HepG2 (cell line): ENCODE measurements around the gene GFRA3. TPM values are rescaled to one million over a fixed set of nuclear protein-coding genes. Genes with fewer than 3 reads are reported as not detected.
A peak's percentile ranks its signal among the peaks of the same experiment; 100 is the strongest.

Experiments used
- AGO1 ChIP-seq: fragments of 200-400 bp; formaldehyde crosslinking; IDR thresholded peaks from 2 replicates; pipeline ENCODE4 v1.6.1; 2017; ENCODE audit warnings: mild to moderate bottlenecking, low read depth, low read length, moderate library complexity; ENCODE audit not compliant: poor library complexity, severe bottlenecking
- CEBPB ChIP-seq: IDR thresholded peaks from 2 replicates; pipeline ENCODE4 v1.6.1; 2011; ENCODE audit warnings: low read depth, low read length, improper control_type of control experiment, borderline replicate concordance
- EZH2 ChIP-seq: conservative IDR thresholded peaks from 2 replicates; pipeline ENCODE4 v1.6.1; 2012; ENCODE audit warnings: mild to moderate bottlenecking, low read depth, low read length, moderate library complexity
- FOXP1 ChIP-seq, 2 experiments: fragments of 450-650 bp in 1 of 2; IDR thresholded peaks; 2 replicates each; pipeline ENCODE4 v1.6.1; 2017 to 2018; ENCODE audit warnings: antibody characterized with exemption in 1 of 2
- GTF2F1 ChIP-seq: fragments of 150-350 bp; IDR thresholded peaks from 2 replicates; pipeline ENCODE4 v1.6.1; 2014; ENCODE audit warnings: low read length
- HNRNPK ChIP-seq: fragments of 200-400 bp; formaldehyde crosslinking; IDR thresholded peaks from 2 replicates; pipeline ENCODE4 v1.6.1; 2018; ENCODE audit warnings: low read length, low read depth, moderate library complexity, mild to moderate bottlenecking; ENCODE audit not compliant: poor library complexity, severe bottlenecking
- KDM5B ChIP-seq: sonication (generic); formaldehyde crosslinking; IDR thresholded peaks from 2 replicates; pipeline ENCODE4 v1.4.0; 2020; ENCODE audit warnings: missing genetic modification reagents, mild to moderate bottlenecking, borderline replicate concordance
- SMARCC2 ChIP-seq: fragments of 450-650 bp; IDR thresholded peaks from 2 replicates; pipeline ENCODE4 v1.6.1; 2017; ENCODE audit warnings: antibody characterized with exemption, mild to moderate bottlenecking
- SOX6 ChIP-seq, 2 experiments: fragments of 450-650 bp in 1 of 2; sonication (generic) in 1 of 2; formaldehyde crosslinking in 1 of 2; IDR thresholded peaks; 2 replicates each; pipeline versions ENCODE4 v1.4.0 to v1.6.1; 2017 to 2020; ENCODE audit warnings: antibody characterized with exemption in 1 of 2, mild to moderate bottlenecking in 1 of 2, missing genetic modification reagents in 1 of 2
- ZNF256 ChIP-seq: sonication (generic); formaldehyde crosslinking; conservative IDR thresholded peaks from 2 replicates; pipeline ENCODE4 v1.4.0; 2020; ENCODE audit warnings: missing genetic modification reagents
- ZNF3 ChIP-seq: IDR thresholded peaks from 2 replicates; pipeline ENCODE4 v1.7.0; 2017; ENCODE audit warnings: inconsistent platforms
- ZNF354B ChIP-seq: sonication (generic); formaldehyde crosslinking; IDR thresholded peaks from 2 replicates; pipeline ENCODE4 v1.8.0; 2022; ENCODE audit warnings: mild to moderate bottlenecking, missing genetic modification reagents
- ZNF724P ChIP-seq: sonication (generic); formaldehyde crosslinking; IDR thresholded peaks from 2 replicates; pipeline ENCODE4 v1.8.0; 2022; ENCODE audit warnings: missing genetic modification reagents, borderline replicate concordance
- ZNF792 ChIP-seq: IDR thresholded peaks from 2 replicates; pipeline ENCODE4 v1.6.1; 2016
- polyA plus RNA-seq, 8 experiments: library from polyadenylated mRNA; depleted of rRNA in 3 of 8; stranded (reverse) in 7 of 8; unstranded in 1 of 8; fragments of >200 nt; fragmentation: Illumina TruSeq in 4 of 8; extraction: Trizol in 4 of 8; gene quantifications; 2 replicates each; pipeline versions ENCODE4 v1.2.1 to v1.2.3, GENCODE V29; 2011 to 2016; ENCODE audit warnings: low read depth in 4 of 8, missing spikeins in 1 of 8, mixed read lengths in 1 of 8; ENCODE audit not compliant: insufficient read depth in 1 of 8
- total RNA-seq, 5 experiments: library from RNA; depleted of rRNA; stranded (reverse); fragments of >200 nt; fragmentation: Illumina TruSeq; extraction: Trizol; gene quantifications; 2 replicates each; pipeline ENCODE4 v1.2.3, GENCODE V29; 2016; ENCODE audit warnings: low read depth in 1 of 5
- TF ChIP-seq, protein P1 (sequence below): IDR thresholded peaks from 2 replicates; pipeline ENCODE4 v1.6.1; 2016; ENCODE audit warnings: low read depth, missing genetic modification reagents, missing compliant biosample characterization
- TF ChIP-seq, protein P2 (sequence below): sonication (generic); formaldehyde crosslinking; IDR thresholded peaks from 2 replicates; pipeline ENCODE4 v1.8.1; 2023; ENCODE audit warnings: mild to moderate bottlenecking, moderate library complexity, missing genetic modification reagents
- TF ChIP-seq, protein P3 (sequence below): sonication (generic); formaldehyde crosslinking; IDR thresholded peaks from 2 replicates; pipeline ENCODE4 v1.4.0; 2020; ENCODE audit warnings: missing genetic modification reagents

GFRA3 gene
- total and polyA plus RNA-seq, 2 of the 13 experiments (the other 11 are each of a cell fraction or from before 2014, with no cell fraction given): 0.27 to 0.30 TPM

DNA sequence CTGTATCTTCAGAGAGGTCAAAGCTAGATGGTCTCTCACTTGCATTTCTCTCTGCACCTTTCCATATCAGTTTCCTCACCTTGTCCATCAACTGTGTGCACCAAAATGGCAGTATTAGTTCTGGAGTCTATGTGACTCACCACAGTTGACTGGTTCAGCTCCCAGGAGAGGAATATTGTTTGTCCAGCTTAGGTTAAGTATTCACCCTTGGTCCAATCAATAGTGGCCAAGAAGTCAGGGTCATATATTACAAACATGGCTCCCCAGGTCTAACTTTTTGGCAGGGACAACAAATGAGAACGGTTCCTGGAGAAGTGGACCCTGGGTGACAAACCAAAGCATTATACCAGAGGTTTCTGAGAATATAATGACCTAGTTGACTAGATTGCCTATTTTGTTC is 36.4 kb downstream of the GFRA3 start (continued):
- no peak for TF ChIP-seq ZNF792 (CRISPR knock-in tag)
- TF ChIP-seq GTF2F1: no peak
- no peak for TF ChIP-seq KDM5B (CRISPR knock-in tag)
- TF ChIP-seq CEBPB: no peak
- no peak for TF ChIP-seq HNRNPK
- no peak for TF ChIP-seq ZNF3
- TF ChIP-seq, protein P1, sequence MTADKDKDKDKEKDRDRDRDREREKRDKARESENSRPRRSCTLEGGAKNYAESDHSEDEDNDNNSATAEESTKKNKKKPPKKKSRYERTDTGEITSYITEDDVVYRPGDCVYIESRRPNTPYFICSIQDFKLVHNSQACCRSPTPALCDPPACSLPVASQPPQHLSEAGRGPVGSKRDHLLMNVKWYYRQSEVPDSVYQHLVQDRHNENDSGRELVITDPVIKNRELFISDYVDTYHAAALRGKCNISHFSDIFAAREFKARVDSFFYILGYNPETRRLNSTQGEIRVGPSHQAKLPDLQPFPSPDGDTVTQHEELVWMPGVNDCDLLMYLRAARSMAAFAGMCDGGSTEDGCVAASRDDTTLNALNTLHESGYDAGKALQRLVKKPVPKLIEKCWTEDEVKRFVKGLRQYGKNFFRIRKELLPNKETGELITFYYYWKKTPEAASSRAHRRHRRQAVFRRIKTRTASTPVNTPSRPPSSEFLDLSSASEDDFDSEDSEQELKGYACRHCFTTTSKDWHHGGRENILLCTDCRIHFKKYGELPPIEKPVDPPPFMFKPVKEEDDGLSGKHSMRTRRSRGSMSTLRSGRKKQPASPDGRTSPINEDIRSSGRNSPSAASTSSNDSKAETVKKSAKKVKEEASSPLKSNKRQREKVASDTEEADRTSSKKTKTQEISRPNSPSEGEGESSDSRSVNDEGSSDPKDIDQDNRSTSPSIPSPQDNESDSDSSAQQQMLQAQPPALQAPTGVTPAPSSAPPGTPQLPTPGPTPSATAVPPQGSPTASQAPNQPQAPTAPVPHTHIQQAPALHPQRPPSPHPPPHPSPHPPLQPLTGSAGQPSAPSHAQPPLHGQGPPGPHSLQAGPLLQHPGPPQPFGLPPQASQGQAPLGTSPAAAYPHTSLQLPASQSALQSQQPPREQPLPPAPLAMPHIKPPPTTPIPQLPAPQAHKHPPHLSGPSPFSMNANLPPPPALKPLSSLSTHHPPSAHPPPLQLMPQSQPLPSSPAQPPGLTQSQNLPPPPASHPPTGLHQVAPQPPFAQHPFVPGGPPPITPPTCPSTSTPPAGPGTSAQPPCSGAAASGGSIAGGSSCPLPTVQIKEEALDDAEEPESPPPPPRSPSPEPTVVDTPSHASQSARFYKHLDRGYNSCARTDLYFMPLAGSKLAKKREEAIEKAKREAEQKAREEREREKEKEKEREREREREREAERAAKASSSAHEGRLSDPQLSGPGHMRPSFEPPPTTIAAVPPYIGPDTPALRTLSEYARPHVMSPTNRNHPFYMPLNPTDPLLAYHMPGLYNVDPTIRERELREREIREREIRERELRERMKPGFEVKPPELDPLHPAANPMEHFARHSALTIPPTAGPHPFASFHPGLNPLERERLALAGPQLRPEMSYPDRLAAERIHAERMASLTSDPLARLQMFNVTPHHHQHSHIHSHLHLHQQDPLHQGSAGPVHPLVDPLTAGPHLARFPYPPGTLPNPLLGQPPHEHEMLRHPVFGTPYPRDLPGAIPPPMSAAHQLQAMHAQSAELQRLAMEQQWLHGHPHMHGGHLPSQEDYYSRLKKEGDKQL (CRISPR knock-in tag): no peak
- TF ChIP-seq EZH2: no peak
- no peak for TF ChIP-seq AGO1
- TF ChIP-seq, protein P2, sequence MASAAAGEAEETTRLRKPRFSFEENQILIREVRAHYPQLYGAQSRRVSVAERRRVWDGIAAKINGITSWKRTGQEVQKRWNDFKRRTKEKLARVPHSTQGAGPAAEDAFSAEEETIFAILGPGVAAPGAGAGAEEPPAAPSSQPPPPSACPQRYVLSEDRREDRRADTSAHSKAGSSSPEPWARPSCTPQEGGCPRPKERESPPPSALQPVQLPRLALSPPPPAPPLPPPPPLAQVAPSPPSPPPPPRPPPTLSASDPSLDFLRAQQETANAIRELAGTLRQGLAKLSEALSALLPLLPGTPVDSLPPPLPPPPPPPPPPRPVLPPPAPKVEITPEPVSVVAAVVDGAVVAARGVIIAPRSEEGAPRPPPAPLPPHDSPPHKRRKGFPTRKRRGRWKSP: no peak
- TF ChIP-seq, protein P3, sequence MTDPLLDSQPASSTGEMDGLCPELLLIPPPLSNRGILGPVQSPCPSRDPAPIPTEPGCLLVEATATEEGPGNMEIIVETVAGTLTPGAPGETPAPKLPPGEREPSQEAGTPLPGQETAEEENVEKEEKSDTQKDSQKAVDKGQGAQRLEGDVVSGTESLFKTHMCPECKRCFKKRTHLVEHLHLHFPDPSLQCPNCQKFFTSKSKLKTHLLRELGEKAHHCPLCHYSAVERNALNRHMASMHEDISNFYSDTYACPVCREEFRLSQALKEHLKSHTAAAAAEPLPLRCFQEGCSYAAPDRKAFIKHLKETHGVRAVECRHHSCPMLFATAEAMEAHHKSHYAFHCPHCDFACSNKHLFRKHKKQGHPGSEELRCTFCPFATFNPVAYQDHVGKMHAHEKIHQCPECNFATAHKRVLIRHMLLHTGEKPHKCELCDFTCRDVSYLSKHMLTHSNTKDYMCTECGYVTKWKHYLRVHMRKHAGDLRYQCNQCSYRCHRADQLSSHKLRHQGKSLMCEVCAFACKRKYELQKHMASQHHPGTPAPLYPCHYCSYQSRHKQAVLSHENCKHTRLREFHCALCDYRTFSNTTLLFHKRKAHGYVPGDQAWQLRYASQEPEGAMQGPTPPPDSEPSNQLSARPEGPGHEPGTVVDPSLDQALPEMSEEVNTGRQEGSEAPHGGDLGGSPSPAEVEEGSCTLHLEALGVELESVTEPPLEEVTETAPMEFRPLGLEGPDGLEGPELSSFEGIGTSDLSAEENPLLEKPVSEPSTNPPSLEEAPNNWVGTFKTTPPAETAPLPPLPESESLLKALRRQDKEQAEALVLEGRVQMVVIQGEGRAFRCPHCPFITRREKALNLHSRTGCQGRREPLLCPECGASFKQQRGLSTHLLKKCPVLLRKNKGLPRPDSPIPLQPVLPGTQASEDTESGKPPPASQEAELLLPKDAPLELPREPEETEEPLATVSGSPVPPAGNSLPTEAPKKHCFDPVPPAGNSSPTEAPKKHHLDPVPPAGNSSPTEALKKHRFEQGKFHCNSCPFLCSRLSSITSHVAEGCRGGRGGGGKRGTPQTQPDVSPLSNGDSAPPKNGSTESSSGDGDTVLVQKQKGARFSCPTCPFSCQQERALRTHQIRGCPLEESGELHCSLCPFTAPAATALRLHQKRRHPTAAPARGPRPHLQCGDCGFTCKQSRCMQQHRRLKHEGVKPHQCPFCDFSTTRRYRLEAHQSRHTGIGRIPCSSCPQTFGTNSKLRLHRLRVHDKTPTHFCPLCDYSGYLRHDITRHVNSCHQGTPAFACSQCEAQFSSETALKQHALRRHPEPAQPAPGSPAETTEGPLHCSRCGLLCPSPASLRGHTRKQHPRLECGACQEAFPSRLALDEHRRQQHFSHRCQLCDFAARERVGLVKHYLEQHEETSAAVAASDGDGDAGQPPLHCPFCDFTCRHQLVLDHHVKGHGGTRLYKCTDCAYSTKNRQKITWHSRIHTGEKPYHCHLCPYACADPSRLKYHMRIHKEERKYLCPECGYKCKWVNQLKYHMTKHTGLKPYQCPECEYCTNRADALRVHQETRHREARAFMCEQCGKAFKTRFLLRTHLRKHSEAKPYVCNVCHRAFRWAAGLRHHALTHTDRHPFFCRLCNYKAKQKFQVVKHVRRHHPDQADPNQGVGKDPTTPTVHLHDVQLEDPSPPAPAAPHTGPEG (CRISPR knock-in tag): no peak
- TF ChIP-seq FOXP1 (IDR thresholded peaks at IDR 0.05): no peak
- no peak for TF ChIP-seq FOXP1 (CRISPR knock-in tag; IDR thresholded peaks at IDR 0.05)
- TF ChIP-seq ZNF256 (CRISPR knock-in tag): no peak
- TF ChIP-seq SOX6 (IDR thresholded peaks at IDR 0.05): no peak
- TF ChIP-seq SOX6 (CRISPR knock-in tag; IDR thresholded peaks at IDR 0.05): peak; percentile 53; the same call in 1 of the 2 replicates
- no peak for TF ChIP-seq ZNF724P (CRISPR knock-in tag)
- 0 out of 2 replicates have a peak, but pooled peaks have one; percentile 45 for TF ChIP-seq SMARCC2
- no peak for TF ChIP-seq ZNF354B (CRISPR knock-in tag)
